Activated naive CD4-positive, alpha-beta T cell treated with anti-CD3 and anti-CD28 coated beads, Interleukin-2, amount 50 U/mL, for 16 hours (primary cell): ENCODE data around the gene TMEM151B.
A peak's percentile ranks its signal among the peaks of the same experiment; 100 is the strongest.

Experiments used
- DNase-seq: peaks from one replicate; pipeline ENCODE4 v3.0.0-alpha.2; 2020

The TMEM151B gene

DNA sequence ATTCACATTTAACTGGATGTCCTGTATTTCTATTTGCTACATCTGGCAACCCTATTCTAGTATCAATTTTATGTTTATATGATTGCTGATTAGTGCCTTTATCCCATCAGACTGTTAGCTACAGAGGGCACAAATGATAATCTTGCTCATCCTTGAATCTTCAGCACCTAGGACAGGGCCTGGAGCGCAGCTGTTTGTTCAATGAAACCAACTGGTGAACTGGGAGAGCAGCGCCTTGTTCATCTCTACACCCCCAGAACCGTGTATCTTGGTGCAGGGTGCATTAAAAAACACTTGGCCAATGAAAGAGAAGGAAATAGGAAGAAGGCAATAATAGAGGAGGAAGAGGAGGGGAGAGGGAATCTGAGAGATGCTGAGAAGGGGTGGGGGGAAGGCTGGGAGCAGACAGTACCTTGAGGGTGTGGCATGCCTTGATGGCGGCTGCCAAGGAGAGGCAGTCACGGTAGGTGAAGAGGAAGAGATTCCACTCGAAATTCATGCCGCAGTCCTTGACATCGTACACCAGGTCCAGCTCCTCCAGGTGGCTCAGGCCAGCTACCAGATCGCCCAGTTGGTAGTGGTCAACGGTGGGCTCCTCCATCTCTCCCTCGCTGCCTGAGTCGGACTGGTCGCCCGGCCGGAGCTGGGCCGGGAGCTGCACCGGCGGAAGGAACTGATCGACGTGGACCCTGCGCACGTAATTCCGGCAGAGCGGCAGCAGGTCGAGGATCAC is 15.5 kb downstream of the TMEM151B start:
- DNase-seq, result no peak

DNA sequence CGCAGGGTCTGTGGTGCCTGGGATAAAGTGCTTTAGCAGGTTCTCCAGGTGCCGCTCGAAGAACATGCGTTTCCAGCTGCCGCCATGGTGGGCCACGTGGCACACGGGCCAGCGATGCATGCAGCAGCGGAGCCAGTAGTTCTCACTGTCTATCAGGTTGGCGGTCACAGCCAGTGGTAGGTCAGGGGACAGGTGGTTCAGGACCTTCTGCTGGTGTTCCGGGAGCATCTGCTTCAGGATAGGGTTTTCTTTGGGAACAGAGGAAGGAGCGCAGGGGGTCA is 16.0 kb downstream of the TMEM151B start:
- no peak for DNase-seq

DNA sequence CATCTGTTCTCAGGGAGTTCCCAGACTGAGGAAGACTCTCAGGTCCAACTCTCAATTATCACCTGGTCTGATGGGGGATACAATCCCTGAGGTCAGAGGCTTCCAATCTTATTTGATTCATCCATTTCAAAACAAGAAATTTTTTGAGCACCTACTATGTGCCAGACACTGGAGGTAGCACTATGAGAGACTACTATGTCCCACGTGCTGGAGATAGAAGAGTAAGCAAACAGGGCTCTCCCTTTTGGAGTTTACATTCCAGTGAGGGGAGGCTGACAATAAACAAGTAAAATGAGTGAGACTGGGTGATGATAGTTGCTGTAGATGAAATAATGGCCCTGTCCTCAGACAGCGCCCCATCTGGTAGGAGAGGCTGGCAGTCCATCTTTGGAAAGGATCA is 16.5 kb downstream of the TMEM151B start:
- DNase-seq, result no peak

DNA sequence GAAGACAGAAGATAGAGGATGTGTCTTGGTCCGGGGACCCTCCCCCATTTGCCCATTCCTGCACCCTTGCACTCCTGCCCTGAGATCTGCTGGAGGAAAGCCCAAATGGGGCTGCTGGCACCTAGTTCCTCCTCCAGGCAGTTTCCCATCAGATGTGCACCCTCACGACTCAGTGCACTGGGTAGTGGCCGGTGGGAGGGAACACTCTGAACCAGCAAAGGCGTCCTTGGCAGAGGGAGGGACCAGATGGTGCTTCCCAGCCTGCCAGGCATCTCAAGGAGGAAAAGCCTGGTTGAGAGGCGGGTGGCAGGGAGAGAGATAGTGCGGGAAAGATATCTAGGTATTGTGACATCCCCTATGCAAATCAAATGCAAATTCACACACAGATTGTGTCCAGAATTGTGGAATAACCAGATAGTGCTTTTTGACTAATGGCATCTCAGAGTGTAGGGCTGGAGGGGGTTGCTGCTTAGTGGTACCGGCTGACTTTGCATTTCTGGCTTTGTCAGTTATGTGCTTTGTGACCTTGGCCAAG is 19.5 kb downstream of the TMEM151B start:
- no peak for DNase-seq

DNA sequence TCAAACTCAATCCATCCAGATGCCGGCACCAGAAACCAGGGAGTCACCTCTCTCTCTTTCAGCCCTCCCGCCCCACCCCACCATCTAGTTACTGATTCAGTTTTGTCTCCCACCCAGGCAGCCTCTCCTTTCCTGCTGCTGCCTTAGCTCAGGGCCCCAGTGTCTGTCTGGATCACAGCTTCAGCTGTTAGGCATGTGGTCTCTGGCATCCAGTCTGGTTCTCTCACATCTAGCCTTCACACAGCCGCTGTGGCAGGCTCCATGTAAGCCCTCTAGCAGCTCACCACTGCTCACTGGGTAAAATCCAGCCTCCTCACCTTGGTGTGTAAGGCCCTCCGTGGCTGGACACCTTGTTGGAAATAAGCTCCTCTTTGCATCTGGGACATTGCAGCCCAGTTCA is 21.6 kb downstream of the TMEM151B start:
- no peak for DNase-seq

DNA sequence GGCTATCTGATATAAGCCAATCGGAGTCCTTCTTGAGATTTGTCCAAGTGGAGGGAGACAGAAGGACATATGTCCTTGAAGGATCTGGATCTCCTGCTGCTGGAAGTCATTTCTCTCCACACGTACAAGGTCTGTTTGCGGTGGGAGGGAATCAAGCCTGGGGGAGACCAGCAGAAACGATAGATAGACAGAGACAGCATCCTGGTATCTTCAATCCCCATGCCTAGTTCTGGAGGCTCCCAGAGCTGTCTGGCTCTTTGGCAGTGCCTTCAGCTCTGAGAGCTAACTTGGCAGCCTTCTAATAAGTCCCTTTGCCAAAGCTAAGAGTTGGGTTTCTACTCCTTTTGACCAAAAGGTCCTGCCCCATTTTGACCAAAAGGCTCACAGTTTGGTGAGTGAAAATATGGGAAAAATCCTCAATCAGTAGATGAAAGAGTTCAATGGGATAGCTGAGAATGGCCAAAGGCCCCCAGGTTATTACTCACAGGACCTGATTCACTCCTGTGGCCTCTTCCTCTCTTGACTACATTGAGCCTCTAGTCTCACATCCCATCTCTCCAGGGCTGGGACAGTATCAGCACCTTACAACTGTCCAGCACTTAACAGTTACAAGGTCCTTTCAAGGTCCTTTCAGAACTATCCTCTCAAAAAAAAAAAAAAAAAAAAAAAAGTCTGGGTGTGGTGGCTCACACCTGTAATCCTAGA is 22.6 kb downstream of the TMEM151B start:
- no peak for DNase-seq

DNA sequence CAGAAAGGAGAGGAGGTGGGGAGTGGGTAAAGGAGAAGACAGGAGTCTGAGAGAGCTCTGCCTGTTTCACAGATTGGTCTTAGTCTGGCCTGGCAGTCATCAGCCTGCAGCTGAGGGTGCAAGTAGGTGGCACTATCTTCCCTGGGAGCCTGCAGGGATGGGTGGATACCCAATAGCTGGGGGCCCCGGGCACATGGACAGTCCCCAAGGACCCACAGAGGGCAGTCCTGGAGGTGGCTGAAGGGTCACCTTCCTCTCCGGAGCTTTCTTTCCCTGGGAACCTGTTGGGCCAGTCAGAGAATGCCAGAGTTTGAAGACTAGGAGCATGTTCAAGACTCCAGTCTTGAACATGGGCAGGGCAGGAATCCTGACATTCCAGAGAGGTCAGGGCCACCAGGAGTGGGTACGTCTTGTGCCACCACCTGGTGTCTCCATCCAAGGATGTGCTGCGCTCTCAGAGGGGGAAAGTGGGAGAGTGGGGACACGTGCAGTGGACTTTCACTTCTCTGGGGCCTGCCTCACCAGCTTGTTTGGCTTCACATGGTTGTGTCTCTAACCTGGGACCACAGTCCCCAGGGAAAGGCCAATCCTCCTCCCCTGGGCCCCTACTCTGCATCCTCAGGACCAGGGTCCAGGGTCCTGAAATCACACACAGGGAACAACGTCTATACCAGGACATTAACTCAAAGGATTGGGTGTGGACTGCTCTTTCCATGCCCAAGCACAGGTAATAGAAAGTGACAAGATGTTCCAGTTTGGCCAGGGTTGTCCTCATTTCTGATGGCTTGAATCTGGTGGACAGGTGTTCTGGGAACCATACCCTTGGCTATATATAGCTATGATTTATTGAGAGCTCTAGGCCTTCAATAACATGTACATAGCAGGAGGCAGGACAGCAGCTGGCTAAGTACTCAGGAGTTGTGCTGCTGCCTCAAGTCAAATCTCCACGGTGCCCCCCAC is 24.9 kb downstream of the TMEM151B start:
- no peak for DNase-seq

DNA sequence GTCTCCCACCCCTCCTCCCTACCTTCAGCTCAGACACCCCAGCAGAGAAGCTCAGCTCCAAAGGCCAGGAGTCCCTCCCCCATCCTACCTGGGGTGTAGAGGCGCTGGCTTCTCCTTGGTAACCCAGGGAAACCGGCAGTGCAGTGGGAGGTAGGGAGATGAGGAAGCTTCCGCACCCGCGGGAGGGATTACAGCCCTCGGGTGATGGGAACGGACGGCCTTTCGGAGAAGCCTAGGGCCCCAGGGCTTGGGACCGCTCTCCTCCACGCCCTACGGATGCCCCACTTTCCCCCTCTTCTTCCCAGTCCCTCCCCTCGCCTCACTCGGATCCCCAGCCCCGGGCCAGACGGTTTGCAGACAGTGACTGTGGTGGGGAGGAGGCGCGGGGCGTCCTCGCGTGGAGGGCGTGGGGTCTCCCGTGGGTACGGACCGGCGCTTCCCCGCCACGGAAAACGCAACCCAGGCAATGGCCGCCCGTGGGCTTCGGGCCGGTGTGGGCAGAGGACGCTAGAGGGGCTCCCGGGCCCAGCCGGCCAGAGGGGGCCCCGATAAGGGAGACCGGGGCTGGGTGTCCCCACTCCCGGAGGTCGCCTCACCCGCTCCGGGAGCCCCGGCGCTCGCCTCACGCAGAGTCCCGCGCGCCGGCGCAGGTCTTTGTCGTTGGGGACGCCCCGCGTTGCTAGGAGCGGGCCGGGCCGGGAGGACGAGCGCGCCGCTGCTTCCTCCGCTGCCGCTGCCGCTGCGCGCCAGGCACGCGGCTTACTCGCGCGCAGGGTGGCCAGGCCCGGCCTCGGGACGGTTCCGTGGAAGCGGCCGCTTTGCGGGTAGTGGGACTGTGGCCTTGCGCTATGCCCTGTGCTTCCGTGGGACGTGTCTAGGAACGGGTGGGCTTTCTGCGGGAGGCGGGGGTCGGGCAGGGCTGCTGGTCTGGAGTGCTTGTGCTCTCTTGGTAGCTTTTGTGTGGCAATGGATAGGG is 27.1 kb downstream of the TMEM151B start:
- DNase-seq, result peak; percentile 67

DNA sequence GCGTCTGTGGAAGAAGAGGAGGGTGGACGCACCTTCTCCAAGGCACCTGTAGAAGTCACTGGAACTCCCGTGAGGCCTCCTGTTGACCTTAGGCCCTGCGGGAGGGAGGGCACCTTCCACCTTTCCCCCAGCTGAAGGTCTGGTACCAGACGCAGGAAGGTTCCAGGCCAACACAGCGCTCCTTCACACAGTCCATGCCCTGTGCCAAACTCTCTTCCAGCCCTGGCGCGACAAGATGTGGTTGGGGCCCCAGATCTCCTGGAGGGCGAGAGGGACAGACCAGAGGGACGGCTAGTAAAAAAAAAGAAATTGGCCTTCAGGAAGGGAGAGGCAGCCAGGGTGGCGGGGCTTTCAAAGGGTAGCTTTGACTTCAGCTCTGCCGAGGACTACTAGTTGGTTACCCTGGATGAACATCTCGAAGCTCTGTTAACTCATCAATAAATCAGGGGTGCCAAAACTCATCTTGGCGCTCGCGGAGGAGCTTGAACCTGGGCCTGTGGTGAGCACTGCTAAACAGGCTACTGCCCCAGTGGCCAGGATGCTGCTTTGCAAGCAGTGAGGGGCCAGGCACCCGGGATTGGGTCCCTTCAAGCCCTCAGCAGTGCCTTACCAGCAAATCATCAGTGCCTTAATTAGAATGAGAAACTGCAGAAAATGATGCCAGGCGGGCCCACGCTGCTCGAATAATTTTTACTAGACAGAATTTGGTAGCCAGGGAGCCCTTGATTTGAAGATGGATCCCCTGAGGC is 28.0 kb downstream of the TMEM151B start:
- no peak for DNase-seq

DNA sequence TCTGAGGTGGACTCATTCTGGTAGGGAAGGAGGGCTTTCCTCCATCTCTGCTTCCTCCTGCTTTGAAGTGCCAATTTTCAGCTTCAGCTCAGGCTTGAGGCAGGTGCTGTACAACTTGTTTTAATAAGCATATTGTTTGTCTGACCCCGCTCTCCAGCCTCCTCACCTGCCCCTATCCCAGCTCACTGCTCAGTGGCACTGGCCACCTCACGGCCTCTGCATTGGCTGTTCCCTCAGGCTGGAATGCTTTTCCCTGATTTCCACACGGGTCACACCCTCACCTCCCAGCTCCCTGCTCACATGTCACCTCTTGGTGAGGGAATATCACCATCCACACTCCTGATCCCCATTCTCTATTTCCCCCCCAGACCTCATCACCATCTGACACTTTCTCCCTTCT is 28.6 kb downstream of the TMEM151B start:
- no peak for DNase-seq

DNA sequence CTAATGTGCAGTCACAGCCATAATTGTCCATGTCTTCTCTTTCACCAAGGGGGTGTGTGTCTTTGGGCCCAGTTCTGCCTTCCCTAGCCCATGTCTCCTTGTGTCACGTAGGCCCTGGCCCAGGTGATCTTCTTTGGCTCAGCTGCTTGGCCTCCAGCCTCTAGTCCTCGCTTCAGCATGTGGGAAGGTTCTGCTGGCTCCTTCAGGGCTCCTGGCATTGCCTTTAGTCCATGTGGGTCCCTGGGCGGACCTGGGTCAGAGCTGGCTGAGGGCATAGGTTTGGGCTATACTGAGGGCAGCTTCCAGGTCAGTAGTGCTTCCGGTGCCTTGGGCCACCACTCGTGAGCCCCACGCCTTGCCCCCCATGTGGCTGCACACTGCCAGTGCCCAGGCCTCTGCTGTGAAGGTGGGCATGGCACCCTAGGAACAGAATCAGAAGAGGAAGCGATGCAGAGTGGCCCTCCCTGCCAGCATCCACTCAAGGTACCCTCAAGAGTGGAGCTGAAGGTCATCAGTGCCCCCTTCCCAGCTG is 30.1 kb downstream of the TMEM151B start:
- no peak for DNase-seq

DNA sequence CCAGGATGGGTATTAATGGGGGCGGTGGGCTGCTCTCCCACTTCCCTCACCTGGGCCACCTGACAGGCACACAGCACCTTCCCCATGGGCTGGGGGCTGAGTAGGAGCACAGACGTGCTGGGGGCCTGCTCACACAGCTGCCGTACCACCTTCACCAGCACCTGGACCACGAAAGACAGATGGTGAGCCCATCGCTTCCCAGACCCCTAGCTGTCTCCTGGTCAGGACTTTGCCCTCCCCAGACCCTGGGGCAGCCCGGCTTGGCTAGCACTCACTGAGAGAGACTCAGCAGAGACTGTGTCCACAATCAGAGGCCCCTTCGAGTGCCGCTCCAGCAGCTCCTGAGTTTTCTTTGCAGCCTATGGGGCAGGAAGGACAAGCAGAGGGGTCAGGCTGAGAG is 30.9 kb downstream of the TMEM151B start:
- no peak for DNase-seq

DNA sequence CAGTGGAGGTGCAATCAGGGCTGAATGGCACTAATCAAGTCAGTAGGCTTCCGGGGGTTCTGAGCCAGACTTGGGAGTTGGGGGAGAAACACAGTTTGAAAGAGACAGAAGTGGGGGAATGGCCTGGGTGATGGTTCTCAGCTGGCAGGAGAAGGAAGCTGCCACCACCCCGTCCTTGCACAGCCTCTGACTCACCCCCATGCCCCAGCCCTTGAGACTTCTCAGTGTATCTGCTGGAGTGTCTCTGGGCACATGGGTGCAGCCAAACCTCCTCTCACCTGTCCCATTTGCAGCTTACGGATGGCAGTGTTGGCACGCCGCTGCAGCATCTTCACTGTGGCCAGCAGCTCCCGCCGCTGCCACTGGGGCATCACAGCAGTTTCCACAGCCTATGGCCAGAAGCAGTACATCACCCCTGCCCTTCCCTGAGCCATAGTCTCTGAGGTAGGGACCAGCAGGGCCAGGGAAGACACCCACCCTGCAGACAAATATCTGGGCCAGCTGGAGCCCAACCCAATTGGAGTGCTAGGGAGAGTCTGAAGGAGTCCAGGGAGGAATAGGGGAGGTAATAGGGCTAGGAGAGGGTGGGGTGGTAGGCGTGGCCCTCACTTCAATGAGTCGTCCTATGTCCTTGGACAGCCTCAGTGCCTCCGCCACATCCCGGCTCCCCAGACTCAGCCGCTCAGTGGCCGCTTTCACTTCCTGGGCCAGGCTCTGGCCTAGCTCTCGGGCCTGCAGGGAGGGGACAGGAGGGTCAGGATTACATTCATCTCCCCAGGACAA is 31.7 kb downstream of the TMEM151B start:
- no peak for DNase-seq

DNA sequence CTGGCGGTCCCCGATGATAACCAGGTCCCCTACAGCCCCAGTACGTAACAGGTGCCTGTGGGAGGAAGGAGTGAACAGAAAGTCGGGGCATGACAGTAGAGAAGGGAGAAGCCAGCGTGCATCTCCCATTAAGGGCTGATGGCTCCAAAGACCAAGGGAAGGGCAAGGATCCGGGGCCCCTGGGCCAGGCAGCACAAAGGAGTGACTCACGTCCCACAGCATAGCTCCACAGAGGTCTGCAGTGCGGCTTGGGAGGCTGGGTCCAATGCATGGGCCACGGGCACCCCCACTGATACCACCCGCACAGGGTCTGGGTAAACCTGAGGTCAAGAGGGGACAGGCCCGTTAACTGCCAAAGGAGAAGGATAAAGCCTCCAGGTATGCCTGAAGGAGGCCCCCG is 32.6 kb downstream of the TMEM151B start:
- no peak for DNase-seq

DNA sequence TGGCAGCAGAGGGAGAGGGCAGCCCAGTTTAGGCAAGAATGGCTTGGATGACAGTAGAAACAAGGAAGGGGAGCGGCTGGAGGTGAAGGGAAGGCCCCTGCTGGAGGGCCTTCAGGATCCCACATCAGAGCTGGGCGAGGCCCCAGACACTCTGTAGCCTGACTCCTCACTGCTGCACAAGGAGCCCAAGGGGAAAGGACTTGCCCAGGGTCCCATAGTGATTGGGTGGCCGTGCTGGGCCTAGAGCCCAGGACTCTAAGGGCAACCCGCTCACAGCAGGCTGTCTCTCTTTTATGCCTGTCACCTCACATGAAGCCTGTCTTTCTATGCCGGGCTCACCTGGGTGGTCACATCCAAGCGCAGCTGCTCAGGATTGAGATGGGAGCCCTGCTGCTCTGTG is 33.6 kb downstream of the TMEM151B start:
- DNase-seq, result no peak

DNA sequence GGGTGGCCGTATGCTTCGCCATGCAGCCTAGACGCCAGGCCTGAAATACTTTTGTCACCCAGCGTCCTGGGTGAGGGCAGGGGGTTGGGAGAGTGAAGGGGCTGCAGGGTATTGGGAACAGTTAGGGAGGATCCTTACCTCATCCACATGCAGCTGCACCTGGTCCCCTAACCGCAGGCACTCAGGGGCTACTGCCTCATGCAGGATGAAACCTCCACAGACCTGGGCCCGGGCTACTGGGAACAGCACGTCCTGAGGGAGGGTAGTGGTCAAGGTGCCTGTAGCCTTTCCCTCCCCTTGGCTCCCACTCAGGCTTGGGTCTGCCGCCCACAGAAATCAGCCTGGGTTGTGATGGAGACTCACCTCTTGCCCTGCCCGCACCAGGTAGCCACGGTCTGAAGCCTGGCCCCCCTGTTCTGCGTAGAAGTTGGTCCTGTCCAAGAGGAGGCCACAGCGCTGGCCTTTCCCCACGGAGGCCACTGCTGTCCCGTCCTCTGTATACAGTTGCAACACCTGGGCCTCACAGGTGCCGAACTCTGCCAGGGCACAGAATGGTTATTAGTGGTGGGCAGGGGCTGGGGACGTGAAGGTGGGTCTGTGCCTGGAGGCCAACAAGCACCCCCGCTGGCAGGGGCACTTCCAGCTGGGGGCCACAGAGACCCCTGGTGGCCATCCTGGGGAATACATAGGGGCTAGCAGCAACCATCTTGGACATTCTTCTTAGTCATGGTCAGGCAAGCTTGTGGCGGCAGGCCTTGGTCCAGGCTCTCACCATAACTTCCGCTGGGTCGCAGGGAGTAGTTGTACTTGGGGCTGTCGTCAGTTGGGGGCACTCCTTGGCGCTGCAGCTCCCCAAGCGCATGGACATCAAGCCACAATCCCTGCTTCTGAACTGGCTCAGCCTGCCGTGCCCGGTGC is 34.3 kb downstream of the TMEM151B start:
- DNase-seq, result peak; percentile 42

DNA sequence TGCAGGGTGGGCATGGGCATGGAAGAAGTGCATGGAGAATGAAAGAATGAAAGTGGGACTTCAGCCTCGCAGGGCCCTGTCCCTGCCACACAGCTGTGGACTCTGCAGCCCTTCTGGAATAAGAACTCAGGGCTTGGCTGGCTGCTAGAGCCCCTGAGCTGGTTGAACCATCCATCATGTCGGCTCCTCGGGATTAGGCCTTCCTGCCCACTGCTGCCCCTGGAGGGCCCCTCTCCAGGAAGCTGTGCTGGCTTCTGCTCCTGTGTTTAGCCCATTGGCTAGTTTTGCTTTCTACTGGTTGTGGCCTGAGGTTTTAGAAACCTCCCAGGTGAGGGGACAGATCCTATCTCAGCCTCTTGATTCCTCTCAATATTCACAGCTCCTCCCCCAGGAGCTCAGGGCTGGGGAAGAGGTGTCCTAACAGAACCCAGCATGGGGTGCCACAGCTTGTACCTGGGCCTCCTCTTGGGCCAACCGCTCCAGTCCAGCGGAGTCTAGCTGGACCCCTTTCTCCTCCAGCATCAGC is 35.0 kb downstream of the TMEM151B start:
- no peak for DNase-seq

DNA sequence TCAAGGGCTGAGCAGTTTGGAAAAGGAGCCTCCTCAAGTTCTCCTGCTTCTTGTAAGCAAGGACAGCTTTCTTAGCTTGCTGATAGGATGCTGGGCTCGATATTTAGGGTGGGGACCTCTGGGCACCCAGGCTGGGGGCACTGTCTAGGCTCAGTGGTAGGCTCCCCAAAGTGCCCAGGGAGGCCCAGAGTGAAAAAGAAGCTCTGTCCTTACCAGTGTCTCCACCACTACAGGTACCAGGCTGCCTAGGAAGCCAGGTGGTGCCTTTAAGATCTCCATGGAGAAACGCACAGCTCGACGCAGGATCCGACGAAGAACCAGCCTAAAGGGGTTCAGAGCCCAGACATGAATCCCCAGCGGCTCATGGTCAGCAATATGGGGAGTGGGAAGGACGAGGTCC is 36.5 kb downstream of the TMEM151B start:
- no peak for DNase-seq

DNA sequence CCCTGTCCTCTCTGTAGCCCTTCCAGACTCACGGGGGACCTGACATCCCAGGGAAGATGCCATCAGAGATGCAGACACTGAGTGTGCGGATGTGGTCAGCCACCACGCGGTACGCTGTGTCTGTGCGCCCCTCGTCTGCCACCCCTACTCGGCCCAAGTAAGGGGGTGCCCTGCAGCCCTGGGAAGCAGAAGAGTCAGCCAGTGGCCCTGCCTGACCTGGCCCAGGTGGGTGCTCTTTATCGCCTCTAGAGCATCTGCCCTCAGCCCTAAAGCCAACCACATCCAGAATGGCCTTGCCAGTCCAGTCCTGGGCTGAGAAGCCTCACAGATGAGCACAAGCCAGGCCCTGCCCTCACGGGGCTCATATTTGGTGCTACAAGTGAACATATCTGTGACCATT is 37.0 kb downstream of the TMEM151B start:
- DNase-seq, result no peak
